Measurements from ENCODE around the gene CILP.

GRCh38 chr15:65212097-65212496 lies 824 bp upstream of the CILP start:
- no peak for TF ChIP-seq EZH2phosphoT487 (IDR thresholded peaks at IDR 0.05; ENCODE audit: low read depth)
- TF ChIP-seq, protein P1, sequence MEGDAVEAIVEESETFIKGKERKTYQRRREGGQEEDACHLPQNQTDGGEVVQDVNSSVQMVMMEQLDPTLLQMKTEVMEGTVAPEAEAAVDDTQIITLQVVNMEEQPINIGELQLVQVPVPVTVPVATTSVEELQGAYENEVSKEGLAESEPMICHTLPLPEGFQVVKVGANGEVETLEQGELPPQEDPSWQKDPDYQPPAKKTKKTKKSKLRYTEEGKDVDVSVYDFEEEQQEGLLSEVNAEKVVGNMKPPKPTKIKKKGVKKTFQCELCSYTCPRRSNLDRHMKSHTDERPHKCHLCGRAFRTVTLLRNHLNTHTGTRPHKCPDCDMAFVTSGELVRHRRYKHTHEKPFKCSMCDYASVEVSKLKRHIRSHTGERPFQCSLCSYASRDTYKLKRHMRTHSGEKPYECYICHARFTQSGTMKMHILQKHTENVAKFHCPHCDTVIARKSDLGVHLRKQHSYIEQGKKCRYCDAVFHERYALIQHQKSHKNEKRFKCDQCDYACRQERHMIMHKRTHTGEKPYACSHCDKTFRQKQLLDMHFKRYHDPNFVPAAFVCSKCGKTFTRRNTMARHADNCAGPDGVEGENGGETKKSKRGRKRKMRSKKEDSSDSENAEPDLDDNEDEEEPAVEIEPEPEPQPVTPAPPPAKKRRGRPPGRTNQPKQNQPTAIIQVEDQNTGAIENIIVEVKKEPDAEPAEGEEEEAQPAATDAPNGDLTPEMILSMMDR (IDR thresholded peaks at IDR 0.05; ENCODE audit: low read depth, low read length): peak; percentile 77

Measured in OCI-LY3 (cell line).